GM21360 (cell line): ENCODE results near the gene C1GALT1.
A peak's percentile ranks its signal among the peaks of the same experiment; 100 is the strongest.
"Not testable (repeated sequence)": the region's sequence is repeated elsewhere in the genome, so short reads cannot be mapped to it uniquely, and the experiment has no call there.

ENCODE experiments used
- ATAC-seq: cut with Tn5 transposase; IDR thresholded peaks from one replicate; pipeline ENCODE4 v1.9.1; 2021; ENCODE audit warnings: mild to moderate bottlenecking, moderate library complexity; ENCODE audit not compliant: unreplicated experiment

C1GALT1 gene

DNA sequence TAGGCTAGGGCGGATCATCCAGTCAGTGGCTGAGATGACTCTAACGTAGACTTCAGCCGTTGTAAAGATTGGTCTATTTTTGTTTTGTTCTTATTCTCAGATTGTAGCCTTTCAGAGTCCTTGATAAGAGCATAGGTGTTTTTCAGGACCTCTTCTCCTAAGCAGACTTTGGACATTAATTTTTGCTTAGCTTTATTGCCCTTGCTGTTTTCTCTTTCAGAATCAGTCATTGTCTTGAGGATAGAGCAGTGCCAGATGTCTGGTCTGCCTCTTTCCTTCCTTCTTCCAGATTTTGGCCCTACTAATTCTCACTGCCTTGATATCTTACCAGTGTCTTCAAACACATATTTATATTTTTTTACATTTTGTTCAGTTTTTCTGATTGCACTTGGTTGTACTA, 49.5 kb downstream of the C1GALT1 start:
- ATAC-seq, result no peak

DNA sequence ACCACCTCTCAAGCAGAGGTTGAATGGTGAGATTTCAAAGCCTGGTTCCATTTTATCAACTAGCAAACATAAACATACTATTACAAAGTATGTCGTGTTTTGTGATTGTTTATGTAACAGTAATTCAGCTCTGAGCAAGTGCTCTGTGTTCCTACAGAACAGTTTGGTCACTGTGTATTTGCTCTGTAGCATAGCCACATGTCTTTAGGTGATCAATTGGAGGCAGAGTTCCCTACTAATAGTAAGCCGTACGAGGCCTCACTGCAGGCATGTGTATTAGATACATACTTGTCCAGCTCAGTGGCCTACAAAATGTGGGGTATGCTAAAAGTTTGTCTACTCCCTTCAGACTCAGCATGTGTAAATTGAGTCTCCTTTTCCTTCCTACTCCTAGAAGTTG, 53.0 kb downstream of the C1GALT1 start:
- no peak for ATAC-seq

DNA sequence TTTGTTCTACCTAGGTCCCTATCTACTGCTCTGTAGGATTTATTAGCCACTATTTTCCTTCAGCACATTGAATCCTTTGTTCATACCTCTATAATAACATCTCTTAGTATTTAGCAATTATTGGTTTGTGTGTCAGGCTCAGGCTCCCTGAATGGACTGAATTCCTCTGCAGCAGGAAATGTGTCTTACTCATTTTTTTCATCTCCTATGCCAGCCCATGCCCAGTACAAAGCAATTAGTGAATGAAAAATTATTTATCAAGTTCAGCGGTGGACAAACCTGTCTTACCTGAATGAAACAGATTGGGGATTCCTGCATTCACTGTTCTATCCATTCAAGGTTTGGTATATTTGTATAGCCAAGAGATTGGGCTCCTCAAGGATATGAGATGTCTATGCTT, 53.7 kb downstream of the C1GALT1 start:
- no peak for ATAC-seq

DNA sequence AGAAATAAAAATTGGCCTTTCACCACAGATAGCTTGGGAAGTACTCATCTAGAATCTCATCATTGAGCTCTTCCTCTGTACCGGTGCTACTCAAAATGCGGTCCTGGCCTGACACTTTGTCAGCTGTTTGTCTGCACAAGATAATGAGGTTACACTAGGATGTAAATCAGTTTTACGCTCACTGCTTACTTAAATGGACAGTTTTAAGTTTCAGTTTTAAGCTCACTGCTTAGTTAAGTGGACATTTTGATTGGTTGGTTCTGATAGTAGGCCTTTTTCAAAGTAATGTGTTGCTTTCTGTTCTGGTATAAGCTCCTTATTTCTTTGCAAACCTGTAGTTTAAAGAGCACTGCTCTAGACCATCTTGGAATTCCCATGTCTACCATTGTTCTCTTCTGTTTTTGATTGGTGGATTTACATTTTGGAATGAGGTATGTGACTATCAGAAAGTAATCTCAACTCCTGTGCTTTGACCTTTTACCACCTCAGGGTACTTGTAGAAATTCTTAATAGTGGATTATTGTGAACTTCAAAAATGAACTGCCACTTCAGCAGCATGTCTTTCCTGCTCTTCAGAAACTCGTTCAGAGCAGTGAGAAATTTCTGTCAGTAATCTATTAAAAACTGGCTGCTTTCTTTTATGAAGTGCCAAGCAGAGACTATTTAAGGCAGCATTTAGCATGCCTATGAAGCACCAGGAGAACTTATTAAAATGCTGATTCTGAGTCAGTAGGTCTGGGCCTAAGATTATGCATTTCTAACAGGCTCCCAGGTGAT, 55.0 kb downstream of the C1GALT1 start:
- ATAC-seq, result no peak

DNA sequence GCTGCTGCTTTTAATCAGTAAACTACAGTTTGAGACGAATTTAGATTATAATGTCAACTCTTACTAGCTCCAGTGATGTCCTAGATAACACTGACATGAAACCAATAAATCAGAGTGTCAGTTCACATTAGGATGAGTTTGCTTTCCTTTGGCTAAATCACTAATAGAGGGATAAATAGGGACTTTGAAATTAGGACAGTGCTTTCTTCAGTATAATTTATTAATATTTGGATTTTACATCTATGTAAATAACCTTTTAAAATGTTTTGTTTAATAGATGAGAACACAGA, 55.6 kb downstream of the C1GALT1 start:
- no peak for ATAC-seq

DNA sequence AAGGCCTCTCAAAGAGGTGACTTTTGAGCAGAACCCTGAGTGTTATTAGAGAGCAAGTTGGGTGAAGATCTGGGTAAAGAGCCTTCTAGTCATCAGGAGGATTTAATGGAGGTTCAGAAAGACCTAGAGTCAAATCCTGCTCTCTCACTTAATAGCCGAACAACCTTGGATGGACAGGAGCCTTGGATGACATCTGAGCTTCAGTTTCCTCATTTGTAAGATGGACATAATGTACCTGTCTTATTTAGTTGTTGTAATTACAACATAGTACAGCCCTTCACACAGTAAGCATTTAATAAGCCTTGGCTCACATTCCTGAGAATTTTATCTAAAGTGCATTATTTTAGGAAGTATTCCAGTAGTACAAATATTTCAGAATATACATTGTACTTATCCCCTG, 57.0 kb downstream of the C1GALT1 start:
- no peak for ATAC-seq

DNA sequence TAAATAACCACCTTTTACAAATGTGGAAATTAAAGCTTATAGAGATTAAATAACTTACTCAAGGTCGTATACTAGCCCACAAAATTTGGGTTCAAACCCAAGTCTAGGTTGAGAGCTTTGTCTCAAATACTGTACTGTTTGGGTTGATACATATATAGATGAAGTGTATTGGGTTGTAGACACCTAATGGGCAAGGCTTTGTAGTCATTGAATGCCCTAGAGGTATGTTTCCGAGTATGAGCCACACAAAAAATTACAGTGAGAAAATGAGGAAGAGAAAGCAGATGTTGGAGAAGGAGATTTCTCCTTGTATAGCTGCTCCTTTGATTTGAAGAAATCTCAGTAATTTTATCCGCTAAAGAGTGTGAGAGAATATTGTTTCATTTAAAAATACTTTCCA, 60.6 kb downstream of the C1GALT1 start:
- no peak for ATAC-seq

DNA sequence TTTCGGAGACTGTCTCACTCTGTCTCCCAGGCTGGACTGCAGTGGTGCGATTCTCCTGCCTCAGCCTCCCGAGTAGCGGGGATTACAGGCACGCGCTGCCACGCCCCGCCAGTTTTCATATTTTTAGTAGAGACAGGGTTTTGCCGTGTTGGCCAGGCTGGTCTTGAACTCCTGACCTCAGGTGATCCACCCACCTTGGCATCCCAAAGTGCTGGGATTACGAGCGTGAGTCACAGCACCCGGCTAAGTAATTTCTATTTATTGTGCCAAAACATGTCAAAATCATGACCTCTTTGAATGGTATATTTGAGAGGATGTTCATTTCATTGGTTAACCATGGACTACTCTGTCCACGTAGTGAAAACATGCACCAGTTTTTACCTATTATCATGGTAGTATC, 62.9 kb downstream of the C1GALT1 start:
- ATAC-seq, result not testable (repeated sequence)

DNA sequence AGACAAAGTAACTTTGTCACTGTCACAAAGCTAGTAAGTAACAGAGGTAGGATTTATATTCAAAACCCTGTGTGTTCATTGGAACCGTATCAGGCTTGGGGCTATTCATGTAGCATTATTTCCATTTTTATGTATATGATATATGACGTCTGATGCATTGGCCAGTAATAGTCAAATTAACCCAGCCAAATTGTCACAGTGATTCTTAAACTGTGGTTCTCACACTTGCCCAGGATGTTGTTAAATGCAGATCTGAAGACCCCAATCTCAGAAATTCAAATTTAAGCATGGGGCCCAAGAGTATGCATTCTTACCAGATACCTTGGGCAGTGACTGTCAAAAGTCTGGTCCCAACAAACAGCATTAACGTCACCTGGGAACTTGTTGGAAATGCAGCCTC, 63.9 kb downstream of the C1GALT1 start:
- no peak for ATAC-seq

DNA sequence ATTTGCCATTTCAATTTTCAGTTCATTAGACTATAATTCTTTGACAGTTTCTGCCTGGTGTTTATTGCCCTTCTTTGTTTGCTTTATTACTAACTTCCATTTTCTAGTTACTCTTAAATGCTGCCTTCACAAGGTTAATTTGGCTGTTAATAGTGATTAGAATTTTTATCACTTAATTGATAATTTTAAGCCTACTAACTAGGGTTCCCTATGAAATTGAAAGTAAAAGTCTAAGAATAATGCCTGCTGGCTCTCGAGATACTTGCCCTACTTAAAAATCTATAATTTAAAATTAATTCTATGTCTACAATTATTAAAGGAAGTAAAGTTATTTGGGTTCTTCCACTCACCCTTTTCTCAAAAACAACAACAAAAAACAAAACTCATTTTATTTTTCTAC, 65.3 kb downstream of the C1GALT1 start:
- no peak for ATAC-seq

DNA sequence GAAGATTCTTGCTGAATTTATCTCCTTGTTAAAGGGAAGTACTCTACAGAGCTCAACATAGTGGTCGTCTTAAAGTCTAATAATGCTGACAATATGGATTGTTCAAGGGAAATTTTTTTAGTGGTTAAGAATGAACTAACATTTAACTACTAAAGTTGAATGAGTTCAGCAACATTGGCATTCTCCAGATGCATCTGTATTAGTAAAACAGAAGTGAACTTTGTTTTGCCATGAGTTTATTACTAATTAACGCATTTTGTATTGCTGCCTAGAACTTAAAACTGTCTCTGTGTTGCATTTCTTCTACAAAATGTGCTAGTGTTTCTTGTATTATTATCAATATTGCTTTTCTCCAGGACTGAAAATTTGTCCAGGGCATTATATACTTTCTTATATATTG, 67.5 kb downstream of the C1GALT1 start:
- ATAC-seq, result no peak

DNA sequence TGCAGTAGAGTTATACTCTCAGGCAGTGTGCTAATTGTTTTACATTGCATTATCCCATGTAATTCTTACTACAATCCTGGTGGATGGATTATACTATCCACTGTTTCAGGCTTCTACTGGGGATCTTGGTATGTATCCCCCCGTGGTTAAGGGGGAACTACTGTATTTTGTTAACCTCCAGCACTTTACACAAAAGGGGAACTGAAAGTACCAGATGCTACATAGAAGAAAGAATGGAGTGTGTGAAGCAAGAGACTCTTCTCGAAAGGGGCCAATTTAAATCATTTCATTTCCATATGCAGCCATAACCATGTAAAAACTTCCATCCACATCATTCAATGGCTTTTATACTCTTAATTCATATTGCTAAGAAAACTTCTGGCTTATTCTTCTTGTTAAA, 69.4 kb downstream of the C1GALT1 start:
- peak; percentile 99 for ATAC-seq

DNA sequence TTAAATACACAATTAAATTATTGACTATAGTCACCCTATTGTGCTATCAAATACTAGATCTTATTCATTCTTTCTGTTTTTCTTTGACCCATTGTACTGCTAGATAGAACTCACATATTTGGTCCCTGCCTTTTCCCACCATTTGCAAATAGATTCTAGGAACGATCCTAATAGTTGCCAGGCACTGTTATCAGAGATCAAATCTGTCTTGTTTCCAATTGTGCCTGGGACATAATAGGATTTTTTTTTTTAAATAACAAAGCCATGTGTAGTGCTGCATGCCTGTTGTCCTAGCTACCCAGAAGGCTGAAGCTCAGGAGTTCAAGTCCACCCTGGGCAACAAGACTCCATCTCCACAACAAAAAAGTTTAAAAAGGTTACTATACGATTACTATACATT, 72.0 kb downstream of the C1GALT1 start:
- ATAC-seq, result no peak

DNA sequence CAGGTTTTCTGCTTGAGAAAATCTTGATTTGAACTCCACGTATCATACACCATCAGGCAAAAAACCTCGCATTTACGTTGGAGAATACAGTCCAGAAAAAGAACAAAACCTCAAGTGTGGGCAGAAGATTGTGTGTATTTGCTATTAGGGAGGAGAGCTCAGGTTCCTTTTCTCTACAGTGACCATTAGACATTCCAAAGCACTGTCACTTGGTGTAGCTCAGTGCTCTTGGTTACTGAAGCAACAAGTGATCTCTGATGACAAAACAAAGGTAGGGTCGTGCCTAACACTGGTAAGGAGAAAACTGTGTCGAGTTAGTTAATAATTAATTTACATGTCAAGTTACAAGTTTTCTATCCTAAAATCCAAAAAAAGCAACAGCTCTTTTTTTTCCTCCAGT, 72.6 kb downstream of the C1GALT1 start:
- no peak for ATAC-seq

DNA sequence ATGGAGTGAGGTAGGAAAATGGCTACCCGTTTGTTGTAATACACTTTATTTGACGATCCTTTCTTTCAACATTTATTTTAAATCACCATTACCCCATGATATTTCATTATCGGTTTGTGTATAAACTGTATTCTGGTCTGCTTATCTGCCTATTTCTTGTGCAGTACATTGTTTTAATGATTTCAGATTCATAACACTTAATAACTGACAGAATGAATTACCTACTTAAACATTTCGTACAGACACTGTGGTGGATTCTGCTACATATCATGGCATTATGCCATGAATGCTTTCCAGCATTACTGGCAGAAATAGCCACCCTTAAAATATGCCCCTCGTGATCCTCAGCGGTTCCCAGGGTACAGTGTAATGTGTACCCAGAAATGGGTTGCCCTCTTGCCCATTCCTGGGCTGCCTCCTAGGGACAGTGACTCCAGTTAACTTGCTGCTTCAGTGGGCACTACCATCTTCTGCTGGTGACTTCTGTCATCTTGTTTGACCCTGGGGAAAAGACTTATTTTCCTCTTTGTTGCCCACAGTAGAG, 74.5 kb downstream of the C1GALT1 start:
- ATAC-seq, result no peak

DNA sequence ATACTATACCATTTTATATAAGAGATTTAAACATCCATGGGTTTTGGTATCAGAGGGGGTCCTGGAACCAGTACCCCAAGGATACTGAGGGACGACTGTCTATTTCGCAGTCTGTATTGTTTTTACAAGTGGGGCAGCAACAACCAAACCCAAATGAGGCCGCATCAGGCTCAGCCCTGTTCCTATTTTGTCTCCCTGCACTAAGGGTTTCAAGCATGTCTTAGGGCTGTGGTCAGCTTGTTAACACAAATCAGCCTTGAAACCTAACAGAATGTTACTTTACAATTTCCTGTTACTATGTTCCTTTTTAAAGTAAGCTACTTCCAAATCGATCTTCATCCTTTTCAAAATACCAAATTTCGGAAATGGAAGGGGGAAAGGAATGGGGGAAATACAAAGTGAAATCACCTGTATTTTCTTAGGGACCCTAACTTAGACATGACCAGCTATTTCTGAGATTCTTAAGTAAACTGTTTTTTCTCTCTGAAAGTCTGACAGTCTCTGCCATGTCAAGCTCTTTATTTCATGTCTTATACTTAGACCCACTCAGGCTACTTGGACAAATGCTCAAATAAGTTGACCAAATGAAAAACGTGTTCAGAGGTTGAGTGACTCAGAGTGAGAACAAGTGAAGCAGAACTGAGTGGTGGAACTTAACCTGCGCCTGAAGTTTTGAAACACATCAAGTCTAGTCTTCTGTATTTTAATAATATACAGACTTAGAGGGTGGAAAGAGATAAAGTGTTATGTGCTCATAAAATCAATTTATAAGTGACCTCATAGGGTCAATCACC, 75.8 kb downstream of the C1GALT1 start:
- ATAC-seq, result peak; percentile 95

DNA sequence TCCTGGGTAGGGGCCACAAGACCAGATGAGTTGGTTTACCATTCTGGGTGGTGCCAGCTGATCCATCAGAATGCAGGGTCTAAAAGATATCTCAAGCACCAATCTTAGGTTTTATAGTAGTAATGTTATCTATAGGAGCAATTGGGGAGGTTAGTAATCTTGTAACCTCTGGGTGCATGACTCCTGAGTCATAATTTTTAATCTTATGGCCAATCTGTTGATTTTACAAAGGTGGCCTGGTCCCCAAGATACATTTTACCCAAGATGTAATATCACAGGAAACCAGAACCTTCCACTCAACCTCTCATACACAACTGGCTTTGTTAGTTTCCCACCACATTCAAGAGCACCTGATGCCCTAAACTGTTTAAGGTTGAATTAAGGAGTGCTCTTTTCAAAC, 79.5 kb downstream of the C1GALT1 start:
- no peak for ATAC-seq

DNA sequence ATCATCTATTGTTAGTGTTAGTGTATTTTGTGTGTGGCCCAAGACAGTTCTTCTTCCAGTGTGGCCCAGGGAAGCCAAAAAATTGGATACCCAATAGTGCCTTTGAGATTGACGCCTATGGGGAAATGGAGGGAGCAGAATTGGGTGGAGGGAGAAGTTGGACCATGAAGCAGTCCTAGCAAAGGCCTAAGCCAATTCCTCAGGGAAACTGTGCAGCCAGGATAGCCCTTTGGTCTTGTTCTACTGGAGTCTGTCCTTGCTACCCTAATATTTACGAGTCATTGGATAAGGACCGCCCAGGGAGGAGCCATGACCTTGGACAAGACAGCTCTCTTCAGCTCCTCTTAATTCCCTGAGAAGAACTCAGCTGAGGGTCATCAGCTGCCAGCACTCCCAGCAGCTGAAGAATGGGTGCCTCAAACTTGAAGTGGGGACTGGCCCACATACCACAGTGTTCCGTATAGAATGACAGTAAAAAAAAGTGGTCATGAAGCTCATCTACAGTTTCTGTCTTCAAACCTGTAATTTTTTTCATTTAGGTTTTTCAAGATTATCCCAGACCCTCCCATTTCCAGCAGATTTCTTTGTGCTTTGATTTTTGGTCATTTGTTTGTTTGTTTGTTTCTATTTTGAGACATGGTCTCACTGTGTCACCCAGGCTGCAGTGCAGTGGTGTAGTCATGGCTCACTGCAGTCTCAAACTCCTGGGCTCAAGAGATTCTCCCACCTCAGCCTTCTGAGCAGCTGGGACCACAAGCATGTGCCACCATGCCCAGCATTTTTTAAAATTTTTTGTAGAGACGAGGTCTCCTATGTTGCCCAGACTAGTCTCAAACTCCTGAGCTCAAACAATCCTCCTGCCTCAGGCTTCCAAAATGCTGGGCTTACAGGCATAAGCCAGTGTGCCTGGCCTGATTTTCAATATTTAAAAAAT, 81.2 kb downstream of the C1GALT1 start:
- no peak for ATAC-seq

DNA sequence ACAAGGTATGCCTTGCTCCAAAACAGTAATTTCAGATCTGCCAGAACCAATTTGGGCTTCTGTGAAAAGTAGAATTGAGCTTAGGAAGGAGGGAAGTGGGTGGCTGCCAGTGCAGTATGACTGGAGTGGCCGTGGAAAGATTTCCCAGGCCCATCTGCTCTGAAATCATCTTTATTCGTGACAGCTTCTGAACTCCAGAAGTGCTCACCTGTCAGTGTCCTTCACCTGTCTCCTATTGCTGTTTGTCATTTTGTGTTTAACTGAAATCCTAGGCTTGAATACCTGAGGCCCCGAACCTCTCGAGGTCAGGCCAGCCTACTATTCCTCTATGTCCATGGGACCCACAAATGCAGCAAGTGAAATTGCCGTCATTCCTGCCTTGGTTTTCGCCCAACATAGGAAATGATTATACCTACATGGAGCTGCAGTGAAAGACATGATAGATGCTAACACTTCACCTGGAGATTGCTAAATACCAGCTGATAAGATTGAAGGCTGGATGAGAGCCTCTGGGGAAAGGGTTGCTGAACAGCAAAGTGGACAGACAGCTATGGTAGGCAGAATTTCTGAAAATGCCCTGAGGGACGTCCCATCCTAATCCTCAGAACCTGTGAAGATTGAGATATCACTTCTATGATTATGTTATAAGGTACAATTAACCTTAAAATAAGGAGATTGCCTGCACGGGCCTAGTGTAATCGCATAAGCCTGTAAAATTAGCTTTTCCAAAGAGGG, 82.1 kb downstream of the C1GALT1 start:
- no peak for ATAC-seq
